ENCODE results near the gene CBR1. TPM values are rescaled to one million over a fixed set of nuclear protein-coding genes. Genes with fewer than 3 reads are reported as not detected.

The CBR1 gene
- total RNA-seq, 3 donors from 2014 or later (not counting 1 experiment from before 2014, with no cell fraction given) = 5.0 to 14.1 (median 12.4) TPM

- TF ChIP-seq, protein P1, sequence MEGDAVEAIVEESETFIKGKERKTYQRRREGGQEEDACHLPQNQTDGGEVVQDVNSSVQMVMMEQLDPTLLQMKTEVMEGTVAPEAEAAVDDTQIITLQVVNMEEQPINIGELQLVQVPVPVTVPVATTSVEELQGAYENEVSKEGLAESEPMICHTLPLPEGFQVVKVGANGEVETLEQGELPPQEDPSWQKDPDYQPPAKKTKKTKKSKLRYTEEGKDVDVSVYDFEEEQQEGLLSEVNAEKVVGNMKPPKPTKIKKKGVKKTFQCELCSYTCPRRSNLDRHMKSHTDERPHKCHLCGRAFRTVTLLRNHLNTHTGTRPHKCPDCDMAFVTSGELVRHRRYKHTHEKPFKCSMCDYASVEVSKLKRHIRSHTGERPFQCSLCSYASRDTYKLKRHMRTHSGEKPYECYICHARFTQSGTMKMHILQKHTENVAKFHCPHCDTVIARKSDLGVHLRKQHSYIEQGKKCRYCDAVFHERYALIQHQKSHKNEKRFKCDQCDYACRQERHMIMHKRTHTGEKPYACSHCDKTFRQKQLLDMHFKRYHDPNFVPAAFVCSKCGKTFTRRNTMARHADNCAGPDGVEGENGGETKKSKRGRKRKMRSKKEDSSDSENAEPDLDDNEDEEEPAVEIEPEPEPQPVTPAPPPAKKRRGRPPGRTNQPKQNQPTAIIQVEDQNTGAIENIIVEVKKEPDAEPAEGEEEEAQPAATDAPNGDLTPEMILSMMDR (IDR thresholded peaks at IDR 0.05) = no peak
- no peaks in the 10 kb centered on the region for H3K9me3 ChIP-seq (ENCODE audit: control insufficient read depth, insufficient read depth, low read length)
- Mint-ChIP-seq H3K9me3 (no peaks in the 10 kb centered on the region), H3K36me3 (peaks cover 30% of the 10 kb centered on the region), H3K4me3 (no peak overlapping the region), H3K27ac (no peak overlapping the region), H3K4me1 (no peaks in the 10 kb centered on the region), H3K27me3 (ENCODE audit: low read depth in 2 of 2) (no peaks in the 10 kb centered on the region)
- intact Hi-C loops (cut with micrococcal nuclease) = no loop called here
- ATAC-seq (no peak), DNase-seq (no peak)
- H3K4me1 ChIP-seq (ENCODE audit: control insufficient read depth, insufficient read depth, low read length) = no peaks in the 10 kb centered on the region
- no peaks in the 10 kb centered on the region for H3K27me3 ChIP-seq (ENCODE audit: control insufficient read depth, insufficient read depth, low read length)
- H3K4me3 ChIP-seq (ENCODE audit: low read length) = no peak overlapping the region
- WGBS (ENCODE audit: insufficient coverage) = 84% methylated on average over 10 of the region's 10 CpGs
- H3K36me3 ChIP-seq (ENCODE audit: control insufficient read depth, insufficient read depth, low read length) = peaks cover 67% of the 10 kb centered on the region
- H3K27ac ChIP-seq (ENCODE audit: low read length) = no peak overlapping the region
These were observed 25.8 kb upstream of the CBR1 start for GRCh38 chr21:36044056-36044455.

GRCh38 chr21:36045993-36046392, 23.8 kb upstream of the CBR1 start:
- ATAC-seq (no peak), DNase-seq (no peak)
- Mint-ChIP-seq H3K27ac (no peak overlapping the region), H3K36me3 (peaks cover 35% of the 10 kb centered on the region), H3K9me3 (no peaks in the 10 kb centered on the region), H3K4me3 (no peak overlapping the region), H3K27me3 (ENCODE audit: low read depth in 2 of 2) (no peaks in the 10 kb centered on the region), H3K4me1 (peaks cover 0 to 5% of the 10 kb centered on the region in 2 donors)
- H3K4me3 ChIP-seq (ENCODE audit: low read length) = no peak overlapping the region
- no peaks in the 10 kb centered on the region for H3K27me3 ChIP-seq (ENCODE audit: control insufficient read depth, insufficient read depth, low read length)
- no peaks in the 10 kb centered on the region for H3K4me1 ChIP-seq (ENCODE audit: control insufficient read depth, insufficient read depth, low read length)
- TF ChIP-seq, protein P1 (IDR thresholded peaks at IDR 0.05) = no peak
- no peak overlapping the region for H3K27ac ChIP-seq (ENCODE audit: low read length)
- H3K36me3 ChIP-seq (ENCODE audit: control insufficient read depth, insufficient read depth, low read length) = peaks cover 72% of the 10 kb centered on the region
- no peaks in the 10 kb centered on the region for H3K9me3 ChIP-seq (ENCODE audit: control insufficient read depth, insufficient read depth, low read length)
- intact Hi-C loops (cut with micrococcal nuclease) = no loop called here
- 100% methylated on average over 1 of the region's 1 CpG for WGBS (ENCODE audit: insufficient coverage)

- no peaks in the 10 kb centered on the region for H3K9me3 Mint-ChIP-seq
- Histone ChIP-seq H3K4me1 (ENCODE audit: control insufficient read depth, insufficient read depth, low read length) (no peaks in the 10 kb centered on the region), H3K4me3 (ENCODE audit: low read length) (no peak overlapping the region), H3K27me3 (ENCODE audit: control insufficient read depth, insufficient read depth, low read length) (no peaks in the 10 kb centered on the region), H3K9me3 (ENCODE audit: control insufficient read depth, insufficient read depth, low read length) (no peaks in the 10 kb centered on the region), H3K27ac (ENCODE audit: low read length) (no peak overlapping the region), H3K36me3 (ENCODE audit: control insufficient read depth, insufficient read depth, low read length) (peaks cover 66% of the 10 kb centered on the region)
- no peak for ATAC-seq
- no peaks in the 10 kb centered on the region for H3K27me3 Mint-ChIP-seq (ENCODE audit: low read depth in 2 of 2)
- no peak for DNase-seq
- intact Hi-C loops (cut with micrococcal nuclease) = no loop called here
- H3K27ac Mint-ChIP-seq = no peak overlapping the region
- TF ChIP-seq, protein P1 (IDR thresholded peaks at IDR 0.05) = no peak
- peaks cover 0 to 5% of the 10 kb centered on the region in 2 donors for H3K4me1 Mint-ChIP-seq
- H3K36me3 Mint-ChIP-seq = peaks cover 35% of the 10 kb centered on the region
- WGBS (ENCODE audit: insufficient coverage) = 96% methylated on average over 5 of the region's 7 CpGs
- no peak overlapping the region for H3K4me3 Mint-ChIP-seq
These were observed 22.7 kb upstream of the CBR1 start for GRCh38 chr21:36047139-36047538.

GRCh38 chr21:36048357-36048756, 21.5 kb upstream of the CBR1 start:
- Histone ChIP-seq H3K36me3 (ENCODE audit: control insufficient read depth, insufficient read depth, low read length) (peaks cover 64% of the 10 kb centered on the region), H3K27ac (ENCODE audit: low read length) (no peak overlapping the region), H3K9me3 (ENCODE audit: control insufficient read depth, insufficient read depth, low read length) (no peaks in the 10 kb centered on the region), H3K4me3 (ENCODE audit: low read length) (no peak overlapping the region), H3K27me3 (ENCODE audit: control insufficient read depth, insufficient read depth, low read length) (no peaks in the 10 kb centered on the region), H3K4me1 (ENCODE audit: control insufficient read depth, insufficient read depth, low read length) (no peaks in the 10 kb centered on the region)
- intact Hi-C loops (cut with micrococcal nuclease) = no loop called here
- ATAC-seq (no peak), DNase-seq (no peak)
- WGBS (ENCODE audit: insufficient coverage) = 96% methylated on average over 7 of the region's 7 CpGs
- Mint-ChIP-seq H3K4me3 (no peak overlapping the region), H3K4me1 (peaks cover 0 to 5% of the 10 kb centered on the region in 2 donors), H3K27ac (no peak overlapping the region), H3K27me3 (ENCODE audit: low read depth in 2 of 2) (no peaks in the 10 kb centered on the region), H3K36me3 (peaks cover 35% of the 10 kb centered on the region), H3K9me3 (no peaks in the 10 kb centered on the region)
- TF ChIP-seq, protein P1 (IDR thresholded peaks at IDR 0.05) = no peak
